T-helper 2 cell (primary cell): ENCODE measurements around the gene GARIN3.

Experiments
- DNase-seq, 5 experiments: peaks; one replicate each; pipeline versions ENCODE4 v3.0.0 to v3.0.0-alpha.2; 2012 to 2022
- total RNA-seq, 2 donors: gene quantifications; one replicate each; lab custom pipeline; 2026; lab: John Stamatoyannopoulos, UW

The GARIN3 gene
- total RNA-seq: 0 to 0.07 reads per million in 2 donors

GRCh38 chr5:157166214-157167213 lies at the start of gene GARIN3:
TSS of gene GARIN3 (minus strand) at chr5:157166264. CDS start at chr5:157166168, 96 bp downstream.
- no peak for DNase-seq

GRCh38 chr5:157215514-157216167 lies 49.6 kb upstream of the GARIN3 start:
- DNase-seq: no peak

GRCh38 chr5:157214861-157215513 lies 48.9 kb upstream of the GARIN3 start:
- peak in 2 of 5 experiments; percentile 69 to 76 for DNase-seq

GRCh38 chr5:157214415-157214814 lies 48.4 kb upstream of the GARIN3 start:
- no peak for DNase-seq

- DNase-seq: peak in 1 of 5 experiments; percentile 57
Measured at GRCh38 chr5:157213527-157214243, 47.6 kb upstream of the GARIN3 start.

- DNase-seq: no peak
Measured at GRCh38 chr5:157212307-157212706, 46.2 kb upstream of the GARIN3 start.

- peak in 1 of 5 experiments; percentile 64 for DNase-seq
Measured at GRCh38 chr5:157210652-157211051, 44.6 kb upstream of the GARIN3 start.

GRCh38 chr5:157205708-157206107 lies 39.6 kb upstream of the GARIN3 start:
- no peak for DNase-seq

- peak in 1 of 5 experiments; percentile 54 for DNase-seq
Measured at GRCh38 chr5:157204765-157205164, 38.7 kb upstream of the GARIN3 start.

GRCh38 chr5:157203417-157203816 lies 37.4 kb upstream of the GARIN3 start:
- peak in 1 of 5 experiments; percentile 72 for DNase-seq

- peak in 1 of 5 experiments; percentile 50 for DNase-seq
Measured at GRCh38 chr5:157201857-157202256, 35.8 kb upstream of the GARIN3 start.

- peak in 4 of 5 experiments; percentile 42 to 73 (median 50) for DNase-seq
Measured at GRCh38 chr5:157198277-157198986, 32.4 kb upstream of the GARIN3 start.

GRCh38 chr5:157197086-157197485 lies 31.0 kb upstream of the GARIN3 start:
- DNase-seq: peak in 2 of 5 experiments; percentile 49 to 76

- peak in 1 of 5 experiments; percentile 84 for DNase-seq
Measured at GRCh38 chr5:157196045-157196444, 30.0 kb upstream of the GARIN3 start.

GRCh38 chr5:157193699-157194424 lies 27.8 kb upstream of the GARIN3 start:
- peak in 3 of 5 experiments; percentile 38 to 74 (median 69) for DNase-seq

- DNase-seq: peak in 2 of 5 experiments; percentile 34 to 66
Measured at GRCh38 chr5:157189223-157189622, 23.2 kb upstream of the GARIN3 start.

- DNase-seq: no peak
Measured at GRCh38 chr5:157188270-157188669, 22.2 kb upstream of the GARIN3 start.

GRCh38 chr5:157187046-157187754 lies 21.1 kb upstream of the GARIN3 start:
- DNase-seq: no peak

GRCh38 chr5:157186309-157187045 lies 20.4 kb upstream of the GARIN3 start:
- DNase-seq: no peak
